DND-41 (cell line): ENCODE measurements around the gene SEMA3B.
"Not testable (repeated sequence)": the region's sequence is repeated elsewhere in the genome, so short reads cannot be mapped to it uniquely, and the experiment has no call there.

Experiments used
- ATAC-seq: fragments of 200-7000 bp; cut with Tn5 transposase; 3 replicates; pipeline ENCODE4 v1.9.1; 2021; ENCODE audit warnings: low read depth; ENCODE audit not compliant: insufficient read depth
- DNase-seq: peaks from one replicate; pipeline ENCODE4 v3.0.0-alpha.2; 2020
- H2AFZ ChIP-seq: 2 replicates; pipeline ENCODE4 v1.6.0; 2012; ENCODE audit warnings: low read depth, low read length
- H3K27ac ChIP-seq: 2 replicates; pipeline ENCODE4 v1.5.1; 2012; ENCODE audit warnings: low read length, inconsistent platforms
- H3K27me3 ChIP-seq: fragments of 200-600 bp; sonication (generic); 2 replicates; pipeline ENCODE4 v1.6.0; 2012; ENCODE audit warnings: low read length, mild to moderate bottlenecking, inconsistent platforms; ENCODE audit not compliant: insufficient read depth, poor library complexity
- H3K36me3 ChIP-seq: 2 replicates; pipeline ENCODE4 v1.5.1; 2012; ENCODE audit warnings: low read length, inconsistent platforms; ENCODE audit not compliant: insufficient read depth
- H3K4me1 ChIP-seq: 2 replicates; pipeline ENCODE4 v1.5.1; 2012; ENCODE audit warnings: mild to moderate bottlenecking, low read length; ENCODE audit not compliant: insufficient read depth
- H3K4me2 ChIP-seq: 2 replicates; pipeline ENCODE4 v1.6.0; 2012; ENCODE audit warnings: mild to moderate bottlenecking, moderate library complexity, low read length, inconsistent platforms; ENCODE audit not compliant: insufficient read depth
- H3K4me3 ChIP-seq, 2 experiments: fragments of 200-600 bp in 1 of 2; shearing (Covaris generic) in 1 of 2; 2 replicates each; pipeline ENCODE4 v1.5.1; 2012 to 2016; ENCODE audit warnings: inconsistent platforms in 2 of 2, low read length in 2 of 2, mild to moderate bottlenecking in 2 of 2, low read depth in 1 of 2, moderate library complexity in 1 of 2
- H3K79me2 ChIP-seq: 2 replicates; pipeline ENCODE4 v1.6.0; 2012; ENCODE audit warnings: low read length, inconsistent platforms; ENCODE audit not compliant: insufficient read depth
- H3K9ac ChIP-seq: 2 replicates; pipeline ENCODE4 v1.6.0; 2012; ENCODE audit warnings: low read depth, mild to moderate bottlenecking, inconsistent platforms, low read length, moderate library complexity
- H3K9me3 ChIP-seq: 2 replicates; pipeline ENCODE4 v1.5.1; 2012; ENCODE audit warnings: low read length, moderate library complexity, mild to moderate bottlenecking, inconsistent platforms; ENCODE audit not compliant: insufficient read depth, severe bottlenecking
- H4K20me1 ChIP-seq: 2 replicates; pipeline ENCODE4 v1.6.0; 2012; ENCODE audit warnings: low read length; ENCODE audit not compliant: insufficient read depth
- CTCF ChIP-seq: IDR thresholded peaks from 2 replicates; pipeline ENCODE4 v1.5.1; 2012; ENCODE audit warnings: borderline replicate concordance, low read length, moderate library complexity, mild to moderate bottlenecking; ENCODE audit not compliant: poor library complexity, severe bottlenecking; ENCODE audit errors: extremely low read depth
- EZH2 ChIP-seq: IDR thresholded peaks from 3 replicates; pipeline ENCODE4 v1.6.1; 2012; ENCODE audit warnings: borderline replicate concordance, low read depth, mild to moderate bottlenecking, moderate library complexity, low read length, inconsistent platforms; ENCODE audit not compliant: severe bottlenecking

SEMA3B gene

DNA sequence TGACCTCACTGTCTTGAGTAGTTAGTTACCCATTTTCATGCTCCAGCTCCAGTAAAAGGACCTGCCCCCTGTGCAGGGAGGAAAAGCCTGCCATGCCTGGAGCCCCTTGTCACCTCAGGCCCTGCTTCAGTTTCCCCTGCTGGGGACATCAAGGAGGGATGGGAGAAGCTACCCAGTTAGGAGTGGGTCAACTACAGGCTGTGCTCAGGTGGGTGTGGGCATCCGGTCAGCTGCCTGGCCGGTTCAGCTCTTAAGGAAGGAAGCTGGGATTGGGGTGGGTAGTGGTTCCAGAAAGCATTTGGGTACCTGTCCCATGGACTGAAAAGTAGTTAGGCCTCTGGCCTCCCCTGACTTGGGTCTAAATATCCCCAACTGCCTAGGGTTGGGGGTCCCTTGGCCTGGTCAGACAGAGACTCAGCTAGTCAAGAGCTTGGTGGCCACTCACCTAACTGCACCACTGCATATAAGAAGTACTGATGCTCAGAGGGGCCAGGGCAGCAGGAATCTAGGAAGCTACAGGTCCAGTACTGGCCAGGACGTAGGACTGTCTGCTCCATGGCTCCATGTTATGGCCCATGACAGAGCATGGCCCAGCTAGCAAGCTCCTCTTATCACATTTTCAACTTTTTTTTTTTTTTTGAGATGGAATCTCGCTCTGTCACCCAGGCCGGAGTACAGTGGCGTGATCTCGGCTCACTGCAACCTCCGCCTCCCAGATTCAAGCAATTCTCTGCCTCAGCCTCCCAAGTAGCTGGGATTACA, 10.5 kb downstream of the SEMA3B start:
- Histone ChIP-seq H3K79me2 (no peaks in the 10 kb centered on the region), H3K27ac (no peak overlapping the region), H3K4me2 (no peak overlapping the region), H3K27me3 (peaks cover 21% of the 10 kb centered on the region), H3K4me1 (no peaks in the 10 kb centered on the region), H3K9me3 (no peaks in the 10 kb centered on the region), H4K20me1 (no peaks in the 10 kb centered on the region), H3K36me3 (no peaks in the 10 kb centered on the region), H3K4me3 (no peak overlapping the region), H2AFZ (no peak overlapping the region), H3K9ac (no peak overlapping the region)
- ATAC-seq = no peak
- TF ChIP-seq CTCF (no peak), EZH2 (no peak)
- no peak for DNase-seq

DNA sequence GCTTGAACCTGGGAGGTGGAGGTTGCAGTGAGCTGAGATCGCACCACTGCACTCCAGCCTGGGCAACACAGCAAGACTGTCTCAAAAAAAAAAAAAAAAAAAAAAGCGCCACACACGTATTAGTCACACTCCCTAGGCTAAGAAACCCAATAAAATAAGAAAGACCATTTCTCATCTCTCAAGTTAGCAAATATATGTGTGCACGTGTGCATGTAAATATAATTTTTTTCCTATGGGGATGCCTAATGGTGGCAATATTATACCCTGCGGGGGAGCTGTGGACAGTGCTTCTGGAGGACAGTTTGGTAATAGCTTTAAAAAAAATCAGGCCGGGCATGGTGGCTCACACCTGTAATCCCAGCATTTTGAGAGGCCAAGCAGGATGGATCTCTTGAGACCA, 15.2 kb downstream of the SEMA3B start:
- H3K27me3 ChIP-seq, H3K4me1 ChIP-seq, ATAC-seq, DNase-seq, H3K27ac ChIP-seq, H3K9ac ChIP-seq, H3K9me3 ChIP-seq, H3K4me2 ChIP-seq, H3K79me2 ChIP-seq, H2AFZ ChIP-seq, H3K4me3 ChIP-seq: not testable (repeated sequence)
- Histone ChIP-seq H4K20me1 (peaks cover 13% of the 10 kb centered on the region; the same call in 1 of the 2 replicates), H3K36me3 (peaks cover 29% of the 10 kb centered on the region)

- Histone ChIP-seq H2AFZ (no peak overlapping the region), H3K79me2 (peaks cover 21% of the 10 kb centered on the region), H3K36me3 (peaks cover 46% of the 10 kb centered on the region), H4K20me1 (peaks cover 26% of the 10 kb centered on the region; the same call in 1 of the 2 replicates), H3K4me3 (no peak overlapping the region), H3K27me3 (no peaks in the 10 kb centered on the region), H3K9ac (no peak overlapping the region), H3K9me3 (no peaks in the 10 kb centered on the region), H3K4me2 (no peak overlapping the region), H3K4me1 (peaks cover 19% of the 10 kb centered on the region), H3K27ac (no peak overlapping the region)
- ATAC-seq (0 out of 3 replicates have a peak, but pooled peaks have one; percentile 20), DNase-seq (no peak)
- TF ChIP-seq EZH2 (no peak), CTCF (no peak)
Measured at GRCh38 chr3:50286322-50287227, 17.6 kb downstream of the SEMA3B start.

DNA sequence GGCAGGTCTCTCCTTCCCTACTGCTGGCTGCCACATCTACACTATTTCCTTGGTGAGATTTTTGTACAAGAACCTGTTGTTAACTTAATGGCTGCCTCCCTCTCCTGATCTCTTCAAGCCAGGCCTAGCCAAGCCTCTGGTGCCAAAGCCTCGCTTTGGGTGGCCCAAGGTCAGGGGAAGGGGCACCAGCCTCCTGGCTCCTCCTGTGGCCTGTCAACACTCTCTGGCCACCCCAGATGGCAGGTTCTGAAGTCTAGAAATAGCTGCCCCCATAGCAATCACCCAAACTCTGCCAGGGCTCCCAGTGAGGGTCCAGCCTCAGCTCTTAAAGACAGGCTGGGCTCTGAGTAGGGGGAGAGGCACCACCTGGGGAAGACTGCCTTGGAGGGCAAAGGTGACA, 18.3 kb downstream of the SEMA3B start:
- TF ChIP-seq EZH2 (no peak), CTCF (no peak)
- Histone ChIP-seq H3K4me3 (no peak overlapping the region), H3K79me2 (peaks cover 28% of the 10 kb centered on the region), H3K27ac (no peak overlapping the region), H3K4me1 (peaks cover 21% of the 10 kb centered on the region), H3K36me3 (peaks cover 46% of the 10 kb centered on the region), H3K9me3 (no peaks in the 10 kb centered on the region), H4K20me1 (peaks cover 26% of the 10 kb centered on the region; the same call in 1 of the 2 replicates), H2AFZ (no peak overlapping the region), H3K9ac (no peak overlapping the region), H3K27me3 (no peaks in the 10 kb centered on the region), H3K4me2 (no peak overlapping the region)
- DNase-seq (no peak), ATAC-seq (no peak)
